ENCODE data around the gene CCNI2. TPM values are rescaled to one million over a fixed set of nuclear protein-coding genes. Genes with fewer than 3 reads are reported as not detected.
"Not testable (repeated sequence)": the region's sequence is repeated elsewhere in the genome, so short reads cannot be mapped to it uniquely, and the experiment has no call there.

Gene CCNI2
- total and polyA plus RNA-seq, 5 donors from 2014 or later, result 2.1 to 9.2 (median 2.8) TPM

DNA sequence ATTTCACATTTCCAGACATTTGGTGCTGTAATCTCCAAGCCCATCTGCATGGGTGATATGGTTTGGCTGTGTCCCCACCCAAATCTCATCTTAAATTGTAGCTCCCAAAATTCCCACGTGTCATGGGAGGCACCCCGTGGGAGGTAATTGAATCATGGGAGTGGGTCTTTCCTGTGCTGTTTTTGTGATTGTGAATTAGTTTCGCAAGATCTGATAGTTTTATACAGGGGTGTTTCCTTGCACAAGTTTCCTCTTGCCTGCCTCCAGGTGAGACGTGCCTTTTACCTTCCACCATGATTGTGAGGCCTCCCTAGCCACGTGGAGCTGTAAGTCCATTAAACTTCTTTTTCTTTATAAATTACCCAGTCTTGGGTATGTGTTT lies 55.5 kb downstream of the CCNI2 start:
- H3K9me3 Mint-ChIP-seq; H3K4me3 ChIP-seq (ENCODE audit: low read depth, low read length); H3K36me3 Mint-ChIP-seq; H3K4me1 ChIP-seq (ENCODE audit: control insufficient read depth, insufficient read depth, low read length, poor library complexity, severe bottlenecking); H3K4me1 Mint-ChIP-seq; ATAC-seq (ENCODE audit: low read depth in 2 of 2); H3K27ac ChIP-seq (ENCODE audit: insufficient read depth, low read length, poor library complexity, severe bottlenecking); DNase-seq; H3K36me3 ChIP-seq (ENCODE audit: control insufficient read depth, insufficient read depth, low read length); H3K9me3 ChIP-seq (ENCODE audit: control insufficient read depth in 2 of 2, low read length in 2 of 2); H3K27ac Mint-ChIP-seq; H3K4me3 Mint-ChIP-seq: not testable (repeated sequence)
- peaks cover 24% of the 10 kb centered on the region for H3K27me3 ChIP-seq (ENCODE audit: control insufficient read depth, insufficient read depth, low read length)
- peaks cover 69% of the 10 kb centered on the region for H3K27me3 Mint-ChIP-seq

Other genes starting within 250 kb of the CCNI2 start
- gene IL5, start 203.9 kb upstream of the CCNI2 start, total RNA-seq, result not detected
- gene IL5, start 203.9 kb upstream of the CCNI2 start, polyA plus RNA-seq, result not detected
- gene RAD50, start 190.4 kb upstream of the CCNI2 start, total RNA-seq, result 17.8 TPM
- gene RAD50, start 190.4 kb upstream of the CCNI2 start, polyA plus RNA-seq, result 10 to 100 TPM; 10.8 to 14.2 (median 12.8) TPM
- 0.84 TPM for gene IL13, start 89.3 kb upstream of the CCNI2 start, total RNA-seq
- gene IL13, start 89.3 kb upstream of the CCNI2 start, polyA plus RNA-seq, result not detected
- gene IL4, start 73.4 kb upstream of the CCNI2 start, total RNA-seq, result 2.1 TPM
- gene IL4, start 73.4 kb upstream of the CCNI2 start, polyA plus RNA-seq, result 1 to 10 TPM in 1 of 4 donors, not detected in 3; 1.6 TPM
- 12.5 TPM for gene KIF3A, start 9.9 kb upstream of the CCNI2 start, total RNA-seq
- 10 to 100 TPM in 3 of 4 donors, 1 to 10 TPM in 1; 9.9 to 13.2 (median 11.6) TPM for gene KIF3A, start 9.9 kb upstream of the CCNI2 start, polyA plus RNA-seq
- 12.4 TPM for gene SEPTIN8, start 29.8 kb downstream of the CCNI2 start, total RNA-seq
- gene SEPTIN8, start 29.8 kb downstream of the CCNI2 start, polyA plus RNA-seq, result 1 to 10 TPM in 2 of 4 donors, under 1 TPM in 2; 0.46 to 1.5 (median 0.99) TPM
- not detected for gene SOWAHA, start 65.9 kb downstream of the CCNI2 start, total RNA-seq
- gene SOWAHA, start 65.9 kb downstream of the CCNI2 start, polyA plus RNA-seq, result not detected
- 0.12 TPM for gene SHROOM1, start 83.2 kb downstream of the CCNI2 start, total RNA-seq
- not detected for gene SHROOM1, start 83.2 kb downstream of the CCNI2 start, polyA plus RNA-seq
- 0.35 TPM for gene GDF9, start 119.0 kb downstream of the CCNI2 start, total RNA-seq
- under 1 TPM in 3 of 4 donors, not detected in 1; 0.11 to 0.24 (median 0.24) TPM for gene GDF9, start 119.0 kb downstream of the CCNI2 start, polyA plus RNA-seq
- 88.5 TPM for gene UQCRQ, start 119.2 kb downstream of the CCNI2 start, total RNA-seq
- gene UQCRQ, start 119.2 kb downstream of the CCNI2 start, polyA plus RNA-seq, result 100 to 1,000 TPM; 555 to 604 (median 574) TPM
- 1.3 TPM for gene LEAP2, start 126.2 kb downstream of the CCNI2 start, total RNA-seq
- gene LEAP2, start 126.2 kb downstream of the CCNI2 start, polyA plus RNA-seq, result 1 to 10 TPM in 2 of 4 donors, under 1 TPM in 1, not detected in 1; 0.44 to 1.8 (median 1.5) TPM
- 74.8 TPM for gene AFF4, start 216.2 kb downstream of the CCNI2 start, total RNA-seq
- gene AFF4, start 216.2 kb downstream of the CCNI2 start, polyA plus RNA-seq, result 10 to 100 TPM; 13.5 to 20.8 (median 16.8) TPM